ENCODE results near the gene CAMKMT. TPM values are rescaled to one million over a fixed set of nuclear protein-coding genes. Genes with fewer than 3 reads are reported as not detected.

Gene CAMKMT
- polyA plus RNA-seq, 3 donors, result 4.7 to 7.8 (median 7.0) TPM

DNA sequence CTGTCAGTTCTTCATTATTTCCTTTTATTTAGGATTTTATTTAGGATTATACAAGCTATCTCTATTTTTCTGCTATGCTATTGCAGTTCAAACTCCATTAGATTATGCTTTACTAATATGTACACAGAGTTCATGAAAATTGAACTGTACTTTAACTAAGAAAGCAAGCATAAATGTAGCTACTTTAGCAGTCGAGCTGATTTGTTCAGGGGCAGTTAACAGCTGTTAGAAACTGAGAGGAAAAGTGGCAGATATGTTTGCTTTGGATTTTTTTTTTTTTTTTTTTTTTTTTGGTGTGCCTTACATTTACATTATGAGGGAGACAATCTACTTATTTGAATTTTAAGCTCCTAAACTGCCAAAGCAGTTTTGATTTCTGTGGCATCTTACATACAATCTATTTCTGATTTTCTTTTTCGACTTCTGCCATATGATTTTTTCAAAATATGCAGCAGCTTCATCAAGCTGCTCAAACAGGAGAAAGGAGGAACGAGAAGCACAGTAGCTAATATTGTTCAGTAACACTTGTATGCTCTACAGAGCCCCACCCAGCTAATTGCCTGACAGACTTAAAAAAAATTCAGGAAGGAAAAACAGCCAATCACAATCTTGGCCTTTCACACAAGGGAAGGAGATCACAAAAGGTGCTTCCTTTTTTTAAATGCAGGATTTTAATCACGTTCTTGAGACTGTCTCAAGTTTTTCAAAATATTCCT lies 346.4 kb downstream of the CAMKMT start:
- H3K36me3 ChIP-seq (replicated peaks in 1 of 2; ENCODE audit: control insufficient read depth in 1 of 2, insufficient read depth in 2 of 2, low read length in 2 of 2), result no peaks in the 10 kb centered on the region
- peak overlapping the region; percentile 64 for H3K4me2 ChIP-seq (replicated peaks; ENCODE audit: extremely low read depth, low read length, poor library complexity, severe bottlenecking)
- H3K27me3 ChIP-seq (ENCODE audit: control insufficient read depth in 2 of 2, insufficient read depth in 2 of 2, low read length in 2 of 2), result no peaks in the 10 kb centered on the region
- no CpG with 5 or more reads among the region's 4 CpGs for WGBS (ENCODE audit: insufficient coverage)
- H3K4me1 ChIP-seq (ENCODE audit: control insufficient read depth in 1 of 2, insufficient read depth in 2 of 2, low read length in 2 of 2), result peaks cover 12 to 23% of the 10 kb centered on the region in 2 donors
- H3K9ac ChIP-seq (ENCODE audit: insufficient read depth, low read length, poor library complexity, severe bottlenecking), result no peak overlapping the region
- H2AFZ ChIP-seq (ENCODE audit: insufficient read depth, low read depth, low read length, poor library complexity, severe bottlenecking), result peak overlapping the region; percentile 16
- Mint-ChIP-seq H3K36me3 (peaks cover 0 to 7% of the 10 kb centered on the region in 2 donors), H3K4me3 (peak overlapping the region; percentile 39 to 83), H3K9me3 (peaks cover 0 to 4% (median 0%) of the 10 kb centered on the region in 7 donors), H3K4me1 (peaks cover 19% of the 10 kb centered on the region), H3K27me3 (ENCODE audit: low read depth in 3 of 3) (peaks cover 0 to 2% (median 0%) of the 10 kb centered on the region in 3 donors), H3K27ac (peak overlapping the region in 4 of 7 donors; percentile 64 to 70 (median 68))
- TF ChIP-seq, protein P1, sequence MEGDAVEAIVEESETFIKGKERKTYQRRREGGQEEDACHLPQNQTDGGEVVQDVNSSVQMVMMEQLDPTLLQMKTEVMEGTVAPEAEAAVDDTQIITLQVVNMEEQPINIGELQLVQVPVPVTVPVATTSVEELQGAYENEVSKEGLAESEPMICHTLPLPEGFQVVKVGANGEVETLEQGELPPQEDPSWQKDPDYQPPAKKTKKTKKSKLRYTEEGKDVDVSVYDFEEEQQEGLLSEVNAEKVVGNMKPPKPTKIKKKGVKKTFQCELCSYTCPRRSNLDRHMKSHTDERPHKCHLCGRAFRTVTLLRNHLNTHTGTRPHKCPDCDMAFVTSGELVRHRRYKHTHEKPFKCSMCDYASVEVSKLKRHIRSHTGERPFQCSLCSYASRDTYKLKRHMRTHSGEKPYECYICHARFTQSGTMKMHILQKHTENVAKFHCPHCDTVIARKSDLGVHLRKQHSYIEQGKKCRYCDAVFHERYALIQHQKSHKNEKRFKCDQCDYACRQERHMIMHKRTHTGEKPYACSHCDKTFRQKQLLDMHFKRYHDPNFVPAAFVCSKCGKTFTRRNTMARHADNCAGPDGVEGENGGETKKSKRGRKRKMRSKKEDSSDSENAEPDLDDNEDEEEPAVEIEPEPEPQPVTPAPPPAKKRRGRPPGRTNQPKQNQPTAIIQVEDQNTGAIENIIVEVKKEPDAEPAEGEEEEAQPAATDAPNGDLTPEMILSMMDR (IDR thresholded peaks at IDR 0.05), result no peak
- H4K20me1 ChIP-seq (ENCODE audit: insufficient read depth, low read length), result no peaks in the 10 kb centered on the region
- H3K79me2 ChIP-seq (ENCODE audit: insufficient read depth, low read length), result no peaks in the 10 kb centered on the region
- no peaks in the 10 kb centered on the region for H3K9me3 ChIP-seq (replicated peaks in 1 of 2; ENCODE audit: control insufficient read depth in 1 of 2, insufficient read depth in 1 of 2, low read length in 2 of 2)
- intact Hi-C loops (cut with micrococcal nuclease), result no loop called here
- H3K27ac ChIP-seq (ENCODE audit: low read depth in 1 of 2, low read length in 2 of 2), result no peak overlapping the region
- H3K4me3 ChIP-seq (replicated peaks in 1 of 3; ENCODE audit: low read depth in 2 of 3, low read length in 3 of 3), result peak overlapping the region in 2 of 3 experiments; percentile 16 to 47
- peak; percentile 65 to 81 (median 78) for DNase-seq

DNA sequence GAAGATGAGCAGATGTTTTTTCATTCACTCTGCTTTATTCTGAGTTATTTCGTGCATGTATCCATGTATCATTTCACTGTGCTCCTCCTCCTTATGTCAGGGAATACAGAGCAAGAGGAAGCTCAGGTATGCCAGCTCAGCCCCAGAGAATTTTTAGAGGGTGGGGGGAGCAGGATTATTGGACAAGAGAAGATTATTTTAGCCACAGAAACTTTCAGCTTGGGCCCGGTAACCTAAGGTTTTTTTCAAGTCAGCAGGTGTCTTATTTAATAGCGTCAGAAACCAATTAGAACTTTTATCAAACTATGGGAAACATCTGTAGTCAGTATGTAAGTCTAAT lies 346.9 kb downstream of the CAMKMT start:
- Histone ChIP-seq H3K9ac (ENCODE audit: insufficient read depth, low read length, poor library complexity, severe bottlenecking) (no peak overlapping the region), H3K4me2 (replicated peaks; ENCODE audit: extremely low read depth, low read length, poor library complexity, severe bottlenecking) (peak overlapping the region; percentile 64), H3K4me1 (ENCODE audit: control insufficient read depth in 1 of 2, insufficient read depth in 2 of 2, low read length in 2 of 2) (peaks cover 12 to 24% of the 10 kb centered on the region in 2 donors), H3K4me3 (replicated peaks in 1 of 3; ENCODE audit: low read depth in 2 of 3, low read length in 3 of 3) (peak overlapping the region in 1 of 3 experiments; percentile 47), H3K27ac (ENCODE audit: low read depth in 1 of 2, low read length in 2 of 2) (no peak overlapping the region), H4K20me1 (ENCODE audit: insufficient read depth, low read length) (no peaks in the 10 kb centered on the region), H2AFZ (ENCODE audit: insufficient read depth, low read depth, low read length, poor library complexity, severe bottlenecking) (no peak overlapping the region), H3K27me3 (ENCODE audit: control insufficient read depth in 2 of 2, insufficient read depth in 2 of 2, low read length in 2 of 2) (no peaks in the 10 kb centered on the region), H3K36me3 (replicated peaks in 1 of 2; ENCODE audit: control insufficient read depth in 1 of 2, insufficient read depth in 2 of 2, low read length in 2 of 2) (no peaks in the 10 kb centered on the region), H3K9me3 (replicated peaks in 1 of 2; ENCODE audit: control insufficient read depth in 1 of 2, insufficient read depth in 1 of 2, low read length in 2 of 2) (no peaks in the 10 kb centered on the region), H3K79me2 (ENCODE audit: insufficient read depth, low read length) (no peaks in the 10 kb centered on the region)
- TF ChIP-seq, protein P1 (IDR thresholded peaks at IDR 0.05), result no peak
- no CpG with 5 or more reads among the region's 3 CpGs for WGBS (ENCODE audit: insufficient coverage)
- H3K4me1 Mint-ChIP-seq, result peaks cover 22% of the 10 kb centered on the region
- H3K9me3 Mint-ChIP-seq, result peaks cover 0 to 4% (median 0%) of the 10 kb centered on the region in 7 donors
- no peak for DNase-seq
- H3K4me3 Mint-ChIP-seq, result peak overlapping the region; percentile 39 to 83
- peaks cover 0 to 7% of the 10 kb centered on the region in 2 donors for H3K36me3 Mint-ChIP-seq
- intact Hi-C loops (cut with micrococcal nuclease), result no loop called here
- peak overlapping the region in 5 of 7 donors; percentile 6 to 70 (median 68) for H3K27ac Mint-ChIP-seq
- H3K27me3 Mint-ChIP-seq (ENCODE audit: low read depth in 3 of 3), result no peaks in the 10 kb centered on the region
